T follicular helper cell (primary cell): ENCODE measurements around the gene TSPYL1.

Experiments used
- DNase-seq: peaks from one replicate; pipeline ENCODE4 v3.0.0-alpha.2; 2020; ENCODE audit warnings: low read depth

The TSPYL1 gene

GRCh38 chr6:116258520-116258919 lies 21.2 kb downstream of the TSPYL1 start:
- DNase-seq = no peak

- no peak for DNase-seq
These were observed 23.0 kb downstream of the TSPYL1 start for GRCh38 chr6:116256694-116257093.

GRCh38 chr6:116255246-116255800 lies 24.4 kb downstream of the TSPYL1 start:
- DNase-seq = no peak

- no peak for DNase-seq
These were observed 25.3 kb downstream of the TSPYL1 start for GRCh38 chr6:116254297-116255056.

GRCh38 chr6:116253505-116254296 lies 26.0 kb downstream of the TSPYL1 start, which contains the start of gene TSPYL4:
TSS of gene TSPYL4 (minus strand) at chr6:116254075. CDS start at chr6:116254008, 67 bp downstream.
- DNase-seq = peak; percentile 91

- DNase-seq = no peak
These were observed 26.6 kb downstream of the TSPYL1 start for GRCh38 chr6:116253188-116253504.

- no peak for DNase-seq
These were observed 28.0 kb downstream of the TSPYL1 start for GRCh38 chr6:116251568-116252384.

GRCh38 chr6:116248577-116248976 lies 31.2 kb downstream of the TSPYL1 start:
- no peak for DNase-seq

GRCh38 chr6:116247285-116247684 lies 32.4 kb downstream of the TSPYL1 start:
- DNase-seq = no peak

GRCh38 chr6:116246089-116246488 lies 33.6 kb downstream of the TSPYL1 start:
- no peak for DNase-seq

- no peak for DNase-seq
These were observed 35.4 kb downstream of the TSPYL1 start for GRCh38 chr6:116244284-116244683.

GRCh38 chr6:116239856-116240255 lies 39.9 kb downstream of the TSPYL1 start:
- no peak for DNase-seq

GRCh38 chr6:116239256-116239655 lies 40.5 kb downstream of the TSPYL1 start:
- DNase-seq = no peak

GRCh38 chr6:116238083-116238482 lies 41.6 kb downstream of the TSPYL1 start:
- no peak for DNase-seq

GRCh38 chr6:116234689-116235088 lies 45.0 kb downstream of the TSPYL1 start:
- no peak for DNase-seq

GRCh38 chr6:116229287-116229913 lies 50.3 kb downstream of the TSPYL1 start:
- DNase-seq = no peak
